DOHH2 (cell line): Measurements from ENCODE around the gene SIRT2.

ENCODE experiments used
- EZH2phosphoT487 ChIP-seq: fragments of 200-600 bp; sonication (generic); IDR thresholded peaks from 2 replicates; pipeline ENCODE4 v1.6.1; 2017; ENCODE audit warnings: borderline replicate concordance, mild to moderate bottlenecking, antibody characterized with exemption, low read length, moderate library complexity, mixed read lengths
- TF ChIP-seq, protein P1 (sequence below): fragments of 200-600 bp; sonication (generic); IDR thresholded peaks from one replicate; pipeline ENCODE4 v1.5.1; 2014; ENCODE audit warnings: antibody characterized with exemption, mild to moderate bottlenecking, low read depth, low read length; ENCODE audit not compliant: poor library complexity, severe bottlenecking

DNA sequence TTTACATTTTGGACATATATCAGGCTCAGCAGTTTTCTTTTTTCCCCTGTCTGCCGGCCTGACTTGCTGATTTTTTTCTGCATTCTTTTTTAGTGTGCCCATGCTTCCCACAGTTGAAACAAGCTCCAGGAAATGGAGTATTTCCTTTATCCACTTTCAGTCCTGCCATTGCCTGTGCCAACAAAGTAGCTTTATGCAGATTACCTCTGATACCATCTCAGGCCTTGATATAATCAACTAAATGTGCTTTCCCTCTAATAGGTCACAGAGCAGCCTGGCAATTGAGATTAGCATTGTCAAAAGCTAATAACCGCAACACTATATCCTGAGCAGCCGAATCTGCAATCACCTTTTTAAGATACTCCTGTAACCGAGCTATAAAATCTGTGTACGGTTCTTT lies 40.5 kb upstream of the SIRT2 start:
- TF ChIP-seq, protein P1, sequence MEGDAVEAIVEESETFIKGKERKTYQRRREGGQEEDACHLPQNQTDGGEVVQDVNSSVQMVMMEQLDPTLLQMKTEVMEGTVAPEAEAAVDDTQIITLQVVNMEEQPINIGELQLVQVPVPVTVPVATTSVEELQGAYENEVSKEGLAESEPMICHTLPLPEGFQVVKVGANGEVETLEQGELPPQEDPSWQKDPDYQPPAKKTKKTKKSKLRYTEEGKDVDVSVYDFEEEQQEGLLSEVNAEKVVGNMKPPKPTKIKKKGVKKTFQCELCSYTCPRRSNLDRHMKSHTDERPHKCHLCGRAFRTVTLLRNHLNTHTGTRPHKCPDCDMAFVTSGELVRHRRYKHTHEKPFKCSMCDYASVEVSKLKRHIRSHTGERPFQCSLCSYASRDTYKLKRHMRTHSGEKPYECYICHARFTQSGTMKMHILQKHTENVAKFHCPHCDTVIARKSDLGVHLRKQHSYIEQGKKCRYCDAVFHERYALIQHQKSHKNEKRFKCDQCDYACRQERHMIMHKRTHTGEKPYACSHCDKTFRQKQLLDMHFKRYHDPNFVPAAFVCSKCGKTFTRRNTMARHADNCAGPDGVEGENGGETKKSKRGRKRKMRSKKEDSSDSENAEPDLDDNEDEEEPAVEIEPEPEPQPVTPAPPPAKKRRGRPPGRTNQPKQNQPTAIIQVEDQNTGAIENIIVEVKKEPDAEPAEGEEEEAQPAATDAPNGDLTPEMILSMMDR = no peak
- no peak for TF ChIP-seq EZH2phosphoT487
